ENCODE results near the gene VDAC2.
A peak's percentile ranks its signal among the peaks of the same experiment; 100 is the strongest.
"Not testable (repeated sequence)": the region's sequence is repeated elsewhere in the genome, so short reads cannot be mapped to it uniquely, and the experiment has no call there.

The VDAC2 gene

GRCh38 chr10:75201793-75202307, 8.7 kb upstream of the VDAC2 start:
- no peak for FAIRE-seq

GRCh38 chr10:75202321-75203045, 8.1 kb upstream of the VDAC2 start:
- no peak for FAIRE-seq

DNA sequence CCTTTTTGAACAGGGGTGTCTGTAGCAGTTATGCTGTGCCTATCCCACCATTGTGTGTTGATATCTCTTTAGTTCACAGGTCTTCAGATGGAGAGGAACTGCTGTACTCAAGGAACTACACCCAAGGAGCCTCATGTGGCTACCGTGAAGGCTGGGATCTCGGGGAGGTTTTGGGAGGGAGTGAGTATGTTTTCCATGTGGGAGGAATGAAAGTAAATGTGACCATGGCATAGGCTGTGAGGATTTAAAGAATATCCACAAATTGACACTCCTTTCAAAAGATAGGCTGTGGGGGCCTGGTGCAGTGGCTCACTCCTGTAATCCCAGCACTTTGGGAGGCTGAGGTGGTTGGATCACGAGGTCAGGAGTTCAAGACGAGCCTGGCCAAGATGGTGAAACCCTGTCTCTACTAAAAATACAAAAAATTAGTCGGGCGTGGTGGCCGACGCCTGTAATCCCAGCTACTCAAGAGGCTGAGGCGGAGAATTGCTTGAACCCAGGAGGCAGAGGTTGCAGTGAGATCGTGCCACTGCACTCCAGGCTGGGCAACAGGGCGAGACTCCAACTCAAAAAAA, 7.5 kb upstream of the VDAC2 start:
- not testable (repeated sequence) for FAIRE-seq

GRCh38 chr10:75203724-75204123, 6.9 kb upstream of the VDAC2 start:
- FAIRE-seq, result no peak

DNA sequence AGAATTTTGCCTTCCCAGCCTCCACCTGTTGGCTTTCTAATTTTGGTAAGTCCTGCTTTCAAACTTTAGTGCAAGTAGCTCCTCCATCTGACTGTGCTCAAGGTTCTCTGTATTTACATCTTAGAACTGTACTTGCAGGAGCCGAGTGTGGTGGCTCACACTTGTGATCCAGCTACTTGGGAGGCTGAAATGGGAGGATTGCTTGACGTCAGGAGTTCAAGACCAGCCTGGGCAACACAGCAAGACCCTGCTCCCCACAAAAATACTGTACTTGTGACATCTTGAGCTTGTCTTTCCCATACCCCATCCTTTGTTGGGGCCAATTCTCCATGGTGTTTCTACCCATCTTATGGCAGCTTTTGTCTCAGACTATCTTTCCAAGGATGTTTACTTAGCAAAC, 4.7 kb upstream of the VDAC2 start:
- FAIRE-seq, result no peak

DNA sequence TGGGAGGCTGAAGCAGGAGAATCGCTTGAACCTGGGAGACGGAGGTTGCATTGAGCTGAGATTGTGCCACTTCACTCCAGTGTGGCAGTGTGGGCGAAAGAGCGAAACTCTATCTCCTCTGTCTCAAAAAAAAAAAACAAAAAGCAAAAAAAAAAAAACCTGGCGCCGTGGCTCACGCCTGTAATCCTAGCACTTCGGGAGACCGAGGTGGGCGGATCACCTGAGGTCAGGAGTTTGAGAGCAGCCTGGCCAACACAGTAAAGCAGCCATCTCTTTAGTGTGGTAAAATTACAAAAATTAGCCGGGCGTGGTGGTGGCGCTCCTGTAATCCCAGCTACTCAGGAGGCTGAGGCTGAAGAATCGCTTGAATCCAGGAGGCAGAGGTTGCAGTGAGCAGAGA, 4.0 kb upstream of the VDAC2 start:
- not testable (repeated sequence) for FAIRE-seq

GRCh38 chr10:75207079-75207856, 3.3 kb upstream of the VDAC2 start:
- FAIRE-seq, result no peak

DNA sequence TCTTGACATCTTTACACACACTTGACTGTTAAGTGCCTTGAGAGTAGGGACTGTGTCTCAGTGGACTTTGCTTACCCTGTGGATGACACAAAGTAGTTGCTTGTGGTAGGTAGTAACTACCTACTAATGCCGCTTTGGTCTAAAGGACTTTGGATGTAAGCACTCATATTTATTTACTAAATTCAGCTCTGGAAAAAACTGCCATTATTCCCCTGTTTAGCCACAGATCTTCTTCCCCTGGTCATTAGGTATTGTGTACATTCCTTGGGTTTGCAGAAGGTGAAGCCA, 2.8 kb upstream of the VDAC2 start:
- no peak for FAIRE-seq

GRCh38 chr10:75208181-75208580, 2.4 kb upstream of the VDAC2 start:
- no peak for FAIRE-seq

GRCh38 chr10:75209086-75209920, 1.3 kb upstream of the VDAC2 start:
- no peak for FAIRE-seq

- FAIRE-seq, result no peak
Observed at GRCh38 chr10:75209921-75210281, 695 bp upstream of the VDAC2 start.

DNA sequence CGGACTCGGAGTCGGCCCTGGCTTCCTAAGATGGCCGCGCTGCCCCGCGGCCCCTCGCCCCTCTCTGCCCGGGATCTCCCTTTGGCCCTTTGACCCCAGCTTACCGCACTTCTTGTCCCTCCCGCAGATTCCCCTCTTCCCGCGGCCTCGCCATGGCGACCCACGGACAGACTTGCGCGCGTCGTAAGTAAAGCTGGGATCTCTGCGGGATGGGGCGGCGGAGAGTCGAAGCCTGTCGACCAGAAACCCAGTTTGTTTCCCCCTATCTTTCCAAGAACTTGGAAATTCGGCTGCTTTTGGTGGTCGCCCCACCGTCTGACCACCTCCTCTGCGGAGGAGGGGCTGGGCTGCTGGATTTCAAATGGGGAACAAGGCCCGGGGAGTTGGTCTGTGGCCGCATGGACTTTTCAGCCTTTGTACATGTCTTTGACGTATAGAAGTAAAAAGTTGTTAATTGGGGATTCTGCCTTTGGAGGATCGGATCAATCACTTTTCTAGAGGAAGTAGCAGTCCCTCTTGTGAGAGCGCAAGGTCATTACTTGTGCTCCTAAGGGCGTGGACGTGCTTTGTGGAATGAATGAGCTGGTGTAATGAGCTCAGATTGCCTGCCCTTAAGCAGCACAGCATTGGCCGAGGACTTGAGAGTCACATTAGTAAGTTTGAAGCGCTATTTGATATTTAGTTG, 553 bp downstream of the VDAC2 start:
- no peak for FAIRE-seq

GRCh38 chr10:75212343-75212742, 1.7 kb downstream of the VDAC2 start:
- no peak for FAIRE-seq

GRCh38 chr10:75220274-75220673, 9.7 kb downstream of the VDAC2 start:
- FAIRE-seq, result no peak

- FAIRE-seq, result not testable (repeated sequence)
Observed at GRCh38 chr10:75221492-75221891, 10.9 kb downstream of the VDAC2 start.

GRCh38 chr10:75223507-75223906, 12.9 kb downstream of the VDAC2 start:
- FAIRE-seq, result no peak

DNA sequence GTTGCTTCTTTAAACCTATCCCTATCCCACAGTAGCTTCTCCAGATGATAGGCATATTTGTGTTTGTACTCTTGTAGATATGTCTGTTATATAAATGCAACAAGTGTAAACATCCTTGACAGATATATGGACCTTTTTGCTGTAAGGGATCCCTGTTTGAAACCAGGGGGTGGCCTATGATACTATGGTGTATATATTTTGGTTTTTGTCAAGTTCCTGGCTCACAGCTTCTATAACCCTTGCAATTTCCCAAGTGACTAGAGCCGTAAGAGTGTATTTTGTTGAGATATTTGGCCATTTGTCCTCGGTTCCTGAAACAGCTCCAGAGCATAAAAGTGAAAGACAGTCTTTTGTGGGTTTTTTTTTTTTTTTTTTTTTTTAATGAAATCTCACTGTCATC, 15.5 kb downstream of the VDAC2 start:
- no peak for FAIRE-seq

DNA sequence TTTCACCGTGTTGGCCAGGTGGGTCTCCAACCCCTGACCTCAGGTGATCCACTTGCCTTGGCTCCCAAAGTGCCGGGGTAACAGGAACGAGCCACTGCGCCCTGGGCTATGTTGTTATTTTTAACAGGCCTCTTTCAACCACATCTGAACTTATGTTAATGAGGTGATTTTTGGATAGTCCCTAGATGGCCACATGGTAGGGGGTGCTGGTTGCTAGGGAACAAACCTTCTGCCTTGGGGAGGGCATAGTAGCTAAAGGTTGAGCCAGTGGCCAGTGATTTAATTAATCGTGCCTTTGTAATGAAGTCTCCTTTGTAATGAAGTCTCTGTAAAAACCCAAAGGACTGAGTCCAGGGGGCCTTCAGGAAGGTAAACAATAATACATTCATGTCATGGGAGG, 16.1 kb downstream of the VDAC2 start:
- no peak for FAIRE-seq

- FAIRE-seq, result no peak
Observed at GRCh38 chr10:75228278-75228677, 17.7 kb downstream of the VDAC2 start.

DNA sequence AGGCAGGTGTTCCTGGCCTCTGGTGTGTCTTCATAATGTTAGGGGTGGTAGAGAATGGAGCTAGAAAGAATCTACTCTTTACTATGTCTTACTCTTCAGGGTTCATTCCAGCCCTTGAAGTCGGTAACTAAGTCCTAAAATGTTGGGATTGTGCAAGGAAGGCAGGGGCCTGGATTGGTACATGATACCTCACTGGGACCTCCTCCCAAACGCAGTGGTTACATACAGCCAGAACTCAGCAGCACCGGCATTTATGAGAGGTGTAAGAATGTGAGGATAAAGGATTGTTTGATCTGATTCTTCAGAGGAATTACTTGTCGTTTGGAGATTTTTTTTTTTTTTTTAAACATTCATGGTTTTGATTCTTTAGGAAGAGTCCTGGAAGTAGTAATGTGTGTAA, 18.2 kb downstream of the VDAC2 start:
- FAIRE-seq, result no peak

DNA sequence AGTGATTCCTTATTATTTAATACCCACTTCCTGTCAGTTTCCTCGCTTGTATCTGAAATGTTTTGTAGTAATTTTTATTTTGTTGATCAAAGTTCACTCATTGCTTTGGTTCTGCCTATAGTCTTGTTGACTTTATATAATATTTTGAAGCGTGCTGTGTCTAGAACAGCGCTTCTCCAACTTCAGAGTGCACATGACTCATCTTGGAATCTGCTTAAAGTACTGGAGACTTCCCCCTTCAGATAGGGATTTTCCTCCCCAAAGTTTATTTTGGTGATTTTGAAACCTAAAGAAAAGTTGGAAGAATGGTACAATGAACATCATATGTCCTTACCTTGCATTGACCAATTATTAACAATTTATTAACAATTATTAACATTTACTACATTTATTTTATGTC, 19.4 kb downstream of the VDAC2 start:
- no peak for FAIRE-seq

- peak; percentile 75 for FAIRE-seq
Observed at GRCh38 chr10:75230600-75231038, 20.0 kb downstream of the VDAC2 start.

Data from A204.1 (cell line).